Stomach (tissue), 4 donors: Measurements from ENCODE around the gene FAP.

Source experiments
- POLR2A ChIP-seq, 4 donors: fragments of 450-650 bp; IDR thresholded peaks; one replicate each; pipeline ENCODE4 v1.6.1; 2016; ENCODE audit warnings: antibody characterized with exemption in 4 of 4, control low read depth in 2 of 4, mild to moderate bottlenecking in 1 of 4, moderate library complexity in 1 of 4
- TF ChIP-seq, protein P1 (sequence below), 7 experiments: fragments of 450-650 bp in 4 of 7; fragments of 200-600 bp in 3 of 7; sonication (generic) in 3 of 7; IDR thresholded peaks; one replicate each; pipeline ENCODE4 v1.5.1; 2016 to 2019; ENCODE audit warnings: antibody characterized with exemption in 7 of 7, control low read depth in 2 of 7, mild to moderate bottlenecking in 1 of 7

DNA sequence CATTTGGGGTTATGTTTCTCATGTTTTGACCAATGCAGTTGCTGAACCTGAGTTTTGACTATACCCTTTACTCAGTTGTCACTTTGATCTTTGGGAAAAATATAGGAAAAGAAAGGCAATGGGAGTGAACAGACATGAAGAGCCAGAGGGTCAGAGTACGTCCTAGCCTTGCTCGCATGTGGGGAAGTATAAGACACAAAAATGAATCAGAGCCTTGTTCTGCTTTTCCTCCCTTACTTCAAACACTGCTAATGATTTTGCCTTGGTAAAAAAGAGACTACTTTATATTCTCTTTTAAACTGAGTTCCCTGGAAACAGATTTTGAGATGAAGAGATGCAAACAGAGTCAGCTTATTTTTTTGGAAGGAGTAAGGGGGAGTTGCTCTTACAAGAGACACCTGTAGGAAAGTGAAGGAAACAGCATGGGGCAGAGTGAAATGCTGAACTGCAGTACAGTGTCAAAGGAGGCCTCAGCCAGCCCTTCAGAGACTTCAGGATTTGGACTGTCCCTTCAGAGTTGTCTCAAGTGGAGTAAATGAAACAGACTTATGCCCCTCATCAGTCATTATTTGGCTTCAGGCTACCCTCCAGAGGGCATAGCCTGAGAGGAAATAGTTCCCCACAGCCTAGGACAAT is 11.1 kb upstream of the FAP start:
- TF ChIP-seq, protein P1, sequence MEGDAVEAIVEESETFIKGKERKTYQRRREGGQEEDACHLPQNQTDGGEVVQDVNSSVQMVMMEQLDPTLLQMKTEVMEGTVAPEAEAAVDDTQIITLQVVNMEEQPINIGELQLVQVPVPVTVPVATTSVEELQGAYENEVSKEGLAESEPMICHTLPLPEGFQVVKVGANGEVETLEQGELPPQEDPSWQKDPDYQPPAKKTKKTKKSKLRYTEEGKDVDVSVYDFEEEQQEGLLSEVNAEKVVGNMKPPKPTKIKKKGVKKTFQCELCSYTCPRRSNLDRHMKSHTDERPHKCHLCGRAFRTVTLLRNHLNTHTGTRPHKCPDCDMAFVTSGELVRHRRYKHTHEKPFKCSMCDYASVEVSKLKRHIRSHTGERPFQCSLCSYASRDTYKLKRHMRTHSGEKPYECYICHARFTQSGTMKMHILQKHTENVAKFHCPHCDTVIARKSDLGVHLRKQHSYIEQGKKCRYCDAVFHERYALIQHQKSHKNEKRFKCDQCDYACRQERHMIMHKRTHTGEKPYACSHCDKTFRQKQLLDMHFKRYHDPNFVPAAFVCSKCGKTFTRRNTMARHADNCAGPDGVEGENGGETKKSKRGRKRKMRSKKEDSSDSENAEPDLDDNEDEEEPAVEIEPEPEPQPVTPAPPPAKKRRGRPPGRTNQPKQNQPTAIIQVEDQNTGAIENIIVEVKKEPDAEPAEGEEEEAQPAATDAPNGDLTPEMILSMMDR (IDR thresholded peaks at IDR 0.05) = no peak
- no peak for TF ChIP-seq POLR2A (IDR thresholded peaks at IDR 0.05)
